Effector memory CD4-positive, alpha-beta T cell (primary cell): ENCODE measurements around the gene VOPP1.

ENCODE experiments used
- DNase-seq, 3 donors: peaks; one replicate each; pipeline ENCODE4 v3.0.0-alpha.2; 2020
- H3K27ac ChIP-seq: 2 replicates; pipeline ENCODE4 v1.7.0; 2013; ENCODE audit warnings: mild to moderate bottlenecking, low read length, moderate library complexity; ENCODE audit not compliant: insufficient read depth, poor library complexity, severe bottlenecking
- H3K27me3 ChIP-seq: replicated peaks from 2 replicates; pipeline ENCODE4 v1.7.0; 2013; ENCODE audit warnings: mild to moderate bottlenecking, low read length; ENCODE audit not compliant: insufficient read depth, control insufficient read depth, poor library complexity, severe bottlenecking
- H3K36me3 ChIP-seq: 2 replicates; pipeline ENCODE4 v1.7.0; 2013; ENCODE audit warnings: mild to moderate bottlenecking, low read length, moderate library complexity; ENCODE audit not compliant: control insufficient read depth, insufficient read depth
- H3K4me1 ChIP-seq: 2 replicates; pipeline ENCODE4 v1.7.0; 2013; ENCODE audit warnings: low read length, mild to moderate bottlenecking; ENCODE audit not compliant: control insufficient read depth, insufficient read depth, poor library complexity, severe bottlenecking
- H3K4me3 ChIP-seq: 2 replicates; pipeline ENCODE4 v1.7.0; 2013; ENCODE audit warnings: low read length, low read depth, mild to moderate bottlenecking; ENCODE audit not compliant: insufficient read depth, poor library complexity, severe bottlenecking
- H3K9me3 ChIP-seq: 2 replicates; pipeline ENCODE4 v1.7.0; 2013; ENCODE audit warnings: mild to moderate bottlenecking, low read length, moderate library complexity; ENCODE audit not compliant: control insufficient read depth

The VOPP1 gene

DNA sequence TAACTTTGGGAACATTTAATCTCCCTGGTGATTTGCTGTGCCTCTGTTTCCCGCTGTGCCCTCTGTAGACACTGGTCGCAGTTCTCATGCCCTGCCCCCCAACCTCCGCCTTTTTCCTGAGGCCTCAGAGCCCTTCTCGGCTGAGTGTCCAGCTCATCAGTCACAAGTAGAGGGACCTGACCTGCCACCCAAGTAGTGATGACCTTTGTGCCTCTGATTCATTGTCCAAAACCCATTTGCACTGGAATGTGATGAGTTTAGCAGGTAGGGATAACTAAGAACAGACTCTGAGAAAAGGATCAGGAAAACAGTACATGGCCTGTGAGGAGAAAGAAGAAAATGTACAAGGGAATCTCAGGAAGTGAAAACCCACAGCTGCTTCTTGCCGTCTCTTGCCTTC lies 148.4 kb downstream of the VOPP1 start:
- Histone ChIP-seq H3K36me3 (no peaks in the 10 kb centered on the region), H3K9me3 (no peaks in the 10 kb centered on the region), H3K27me3 (no peaks in the 10 kb centered on the region), H3K4me1 (no peaks in the 10 kb centered on the region), H3K27ac (no peak overlapping the region), H3K4me3 (no peak overlapping the region)
- DNase-seq = no peak

DNA sequence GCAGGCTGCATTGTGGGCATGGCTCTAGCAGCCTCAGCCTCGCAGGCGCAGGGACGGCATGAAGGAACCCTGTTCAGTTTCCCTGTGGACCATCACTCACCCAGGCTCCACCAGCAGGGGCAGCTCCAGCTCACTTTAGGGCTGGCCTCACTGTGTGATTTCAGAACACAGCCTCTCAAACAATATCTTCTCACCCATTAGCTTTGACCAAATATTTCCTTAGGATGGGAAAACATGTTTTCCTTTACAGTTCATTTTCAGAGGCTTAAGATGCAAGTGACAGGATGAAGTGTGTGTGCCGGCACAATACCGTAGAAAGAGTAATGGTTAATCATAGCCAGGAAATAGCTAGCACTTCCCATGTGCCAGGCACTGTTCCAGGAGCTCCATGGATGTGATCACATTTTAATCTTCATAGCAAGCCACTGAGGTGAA lies 149.0 kb downstream of the VOPP1 start:
- no peaks in the 10 kb centered on the region for H3K4me1 ChIP-seq
- H3K9me3 ChIP-seq = no peaks in the 10 kb centered on the region
- no peaks in the 10 kb centered on the region for H3K27me3 ChIP-seq
- DNase-seq = no peak
- no peak overlapping the region for H3K4me3 ChIP-seq
- H3K27ac ChIP-seq = no peak overlapping the region
- H3K36me3 ChIP-seq = no peaks in the 10 kb centered on the region
